Activated CD8-positive, alpha-beta T cell treated with anti-CD3 and anti-CD28 coated beads for 36 hours (primary cell): ENCODE data around the gene BBS12. TPM values are rescaled to one million over a fixed set of nuclear protein-coding genes. Genes with fewer than 3 reads are reported as not detected.
A peak's percentile ranks its signal among the peaks of the same experiment; 100 is the strongest.

Source experiments
- ATAC-seq: fragments of 200-7000 bp; cut with Tn5 transposase; one replicate; pipeline ENCODE4 v1.10.0; 2021; ENCODE audit warnings: mild to moderate bottlenecking, moderate library complexity
- CTCF ChIA-PET: fragments of 350-600 bp; sonication (Branson Sonifier 250); formaldehyde crosslinking; loops from one replicate; lab custom pipeline; 2021; ENCODE audit warnings: antibody characterized with exemption; lab: Charles Lee
- POLR2A ChIA-PET: fragments of 350-600 bp; sonication (Branson Sonifier 250); formaldehyde crosslinking; loops from one replicate; lab custom pipeline; 2021; ENCODE audit warnings: antibody characterized with exemption; lab: Charles Lee
- DNase-seq: peaks from one replicate; pipeline ENCODE4 v3.0.0-alpha.2; 2020
- H3K27ac Mint-ChIP-seq: one replicate; pipeline ENCODE4 v1.8.0; 2021; ENCODE audit warnings: mild to moderate bottlenecking, mixed read lengths
- H3K27me3 Mint-ChIP-seq: one replicate; pipeline ENCODE4 v1.8.0; 2021; ENCODE audit warnings: mixed read lengths
- H3K36me3 Mint-ChIP-seq: one replicate; pipeline ENCODE4 v1.8.0; 2021; ENCODE audit warnings: low read depth, mixed read lengths
- H3K4me1 Mint-ChIP-seq: one replicate; pipeline ENCODE4 v1.8.0; 2021; ENCODE audit warnings: low read depth, mixed read lengths
- H3K4me3 Mint-ChIP-seq: one replicate; pipeline ENCODE4 v1.8.0; 2021; ENCODE audit warnings: mild to moderate bottlenecking, moderate library complexity, mixed read lengths
- H3K9me3 Mint-ChIP-seq: one replicate; pipeline ENCODE4 v1.8.0; 2021; ENCODE audit warnings: mixed read lengths
- CTCF ChIP-seq: fragments of 200-600 bp; IDR thresholded peaks from one replicate; pipeline ENCODE4 v1.8.0; 2022; ENCODE audit warnings: antibody characterized with exemption, mild to moderate bottlenecking
- intact Hi-C: fragments of 100-400 bp; cut with micrococcal nuclease; formaldehyde crosslinking; loops from one replicate; pipeline ENCODE4 v1.10.0; 2022
- total RNA-seq, 2 experiments: library from RNA; stranded (reverse); gene quantifications; one replicate each; pipeline ENCODE4 v1.2.3, GENCODE V29; 2021

BBS12 gene
- total RNA-seq, 2 experiments from 2014 or later, result 0.74 to 0.89 TPM

DNA sequence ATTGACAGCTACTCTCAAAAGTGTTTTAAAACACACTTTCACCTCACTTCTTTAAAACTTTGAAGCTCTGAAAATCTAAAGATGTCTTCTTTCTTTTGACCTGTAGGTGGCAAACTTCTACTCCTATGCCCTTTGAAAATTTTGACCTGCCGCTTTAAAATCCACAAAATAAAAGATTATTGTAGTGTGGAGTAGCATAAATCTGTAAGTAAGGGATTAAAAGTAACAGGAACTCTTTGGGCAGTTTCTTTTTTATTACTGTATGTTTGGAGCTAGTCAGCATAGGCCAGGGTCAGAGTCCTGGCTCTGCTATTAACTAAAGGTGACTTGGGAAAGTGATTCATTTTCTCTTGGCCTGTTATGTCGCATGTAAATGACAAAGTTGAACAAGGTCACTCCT, 25.5 kb downstream of the BBS12 start:
- intact Hi-C loops, result loop anchor here (2.0 kb wide), 1 partner anchor 165 kb away; the partner anchor contains the start of gene NUDT6
- TF ChIP-seq CTCF, result peak; percentile 82
- peak; percentile 51 for ATAC-seq
- no peak overlapping the region for H3K4me3 Mint-ChIP-seq
- CTCF ChIA-PET, result interaction anchor here (0.6 to 3.2 kb wide), 41 partner anchors 9 to 905 kb away, joined by 3 to 38 read pairs (median 4); partner anchors contain the start of genes BBS12 and NUDT6
- no peak for DNase-seq
- H3K27ac Mint-ChIP-seq, result no peak overlapping the region
- H3K9me3 Mint-ChIP-seq, result no peaks in the 10 kb centered on the region
- H3K4me1 Mint-ChIP-seq, result peaks cover 16% of the 10 kb centered on the region
- peaks cover 12% of the 10 kb centered on the region for H3K27me3 Mint-ChIP-seq
- no peaks in the 10 kb centered on the region for H3K36me3 Mint-ChIP-seq
- POLR2A ChIA-PET, result no interaction called here

GRCh38 chr4:122759639-122760310, 27.3 kb downstream of the BBS12 start:
- Mint-ChIP-seq H3K4me3 (no peak overlapping the region), H3K27ac (no peak overlapping the region), H3K4me1 (peaks cover 26% of the 10 kb centered on the region), H3K9me3 (no peaks in the 10 kb centered on the region), H3K36me3 (no peaks in the 10 kb centered on the region), H3K27me3 (peaks cover 6% of the 10 kb centered on the region)
- ATAC-seq (no peak), DNase-seq (no peak)
- intact Hi-C loops, result loop anchor here (2.0 kb wide), 1 partner anchor 163 kb away; the partner anchor contains the start of gene NUDT6
- ChIA-PET CTCF (interaction anchor here (2.5 to 3.2 kb wide), 4 partner anchors 27 to 169 kb away, joined by 9 to 38 read pairs (median 20); partner anchors contain the start of genes BBS12 and NUDT6), POLR2A (no interaction called here)
- TF ChIP-seq CTCF, result no peak

DNA sequence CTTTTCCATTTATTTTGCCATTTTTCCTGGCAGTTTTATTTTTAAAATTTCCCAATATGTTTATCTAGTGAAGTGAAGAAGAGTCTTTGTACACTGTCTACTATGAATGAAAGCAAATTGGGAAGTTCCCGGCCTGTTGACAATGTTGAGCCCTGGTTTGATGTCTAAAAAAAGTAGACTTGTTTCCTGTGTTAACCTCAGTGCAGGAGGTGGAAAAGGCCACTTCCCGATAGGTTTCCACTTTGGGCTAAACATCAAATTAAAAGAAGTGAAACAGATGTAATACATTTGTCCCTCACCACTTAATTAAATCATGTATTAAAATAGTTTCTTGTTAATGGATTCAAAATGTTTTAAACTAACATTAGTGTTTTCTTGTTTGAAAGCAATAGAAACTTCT, 30.0 kb downstream of the BBS12 start:
- peaks cover 29% of the 10 kb centered on the region for H3K4me1 Mint-ChIP-seq
- ChIA-PET POLR2A (no interaction called here), CTCF (interaction anchor here (1.3 to 1.7 kb wide), 2 partner anchors 152 to 168 kb away, joined by 4 to 5 read pairs; no protein-coding TSS in a partner anchor)
- no peaks in the 10 kb centered on the region for H3K9me3 Mint-ChIP-seq
- no peak overlapping the region for H3K4me3 Mint-ChIP-seq
- H3K27me3 Mint-ChIP-seq, result peaks cover 1% of the 10 kb centered on the region
- DNase-seq, result peak; percentile 28
- H3K27ac Mint-ChIP-seq, result peak overlapping the region; percentile 55
- H3K36me3 Mint-ChIP-seq, result no peaks in the 10 kb centered on the region
- peak; percentile 59 for ATAC-seq
- no peak for TF ChIP-seq CTCF
- intact Hi-C loops, result no loop called here

GRCh38 chr4:122762966-122763716, 30.6 kb downstream of the BBS12 start:
- no peaks in the 10 kb centered on the region for H3K36me3 Mint-ChIP-seq
- no peak for TF ChIP-seq CTCF
- intact Hi-C loops, result no loop called here
- H3K27me3 Mint-ChIP-seq, result peaks cover 1% of the 10 kb centered on the region
- POLR2A ChIA-PET, result no interaction called here
- H3K4me1 Mint-ChIP-seq, result peaks cover 29% of the 10 kb centered on the region
- no peak for DNase-seq
- peak overlapping the region; percentile 55 for H3K27ac Mint-ChIP-seq
- no peak overlapping the region for H3K4me3 Mint-ChIP-seq
- no peaks in the 10 kb centered on the region for H3K9me3 Mint-ChIP-seq
- CTCF ChIA-PET, result interaction anchor here (1.3 to 1.7 kb wide), 2 partner anchors 151 to 167 kb away, joined by 4 to 5 read pairs; no protein-coding TSS in a partner anchor
- no peak for ATAC-seq
